ENCODE data around the gene BAG3.
A peak's percentile ranks its signal among the peaks of the same experiment; 100 is the strongest.
"Not testable (repeated sequence)": the region's sequence is repeated elsewhere in the genome, so short reads cannot be mapped to it uniquely, and the experiment has no call there.

Gene BAG3

GRCh38 chr10:119694608-119695007 lies 43.4 kb downstream of the BAG3 start:
- DNase-seq, result no peak

GRCh38 chr10:119700321-119700954 lies 49.3 kb downstream of the BAG3 start:
- DNase-seq, result no peak

- DNase-seq, result no peak
These were observed 50.7 kb downstream of the BAG3 start for GRCh38 chr10:119701861-119702260.

GRCh38 chr10:119702583-119702982 lies 51.4 kb downstream of the BAG3 start:
- no peak for DNase-seq

GRCh38 chr10:119703903-119704508 lies 52.8 kb downstream of the BAG3 start:
- no peak for DNase-seq

- no peak for DNase-seq
These were observed 54.3 kb downstream of the BAG3 start for GRCh38 chr10:119705434-119705831.

DNA sequence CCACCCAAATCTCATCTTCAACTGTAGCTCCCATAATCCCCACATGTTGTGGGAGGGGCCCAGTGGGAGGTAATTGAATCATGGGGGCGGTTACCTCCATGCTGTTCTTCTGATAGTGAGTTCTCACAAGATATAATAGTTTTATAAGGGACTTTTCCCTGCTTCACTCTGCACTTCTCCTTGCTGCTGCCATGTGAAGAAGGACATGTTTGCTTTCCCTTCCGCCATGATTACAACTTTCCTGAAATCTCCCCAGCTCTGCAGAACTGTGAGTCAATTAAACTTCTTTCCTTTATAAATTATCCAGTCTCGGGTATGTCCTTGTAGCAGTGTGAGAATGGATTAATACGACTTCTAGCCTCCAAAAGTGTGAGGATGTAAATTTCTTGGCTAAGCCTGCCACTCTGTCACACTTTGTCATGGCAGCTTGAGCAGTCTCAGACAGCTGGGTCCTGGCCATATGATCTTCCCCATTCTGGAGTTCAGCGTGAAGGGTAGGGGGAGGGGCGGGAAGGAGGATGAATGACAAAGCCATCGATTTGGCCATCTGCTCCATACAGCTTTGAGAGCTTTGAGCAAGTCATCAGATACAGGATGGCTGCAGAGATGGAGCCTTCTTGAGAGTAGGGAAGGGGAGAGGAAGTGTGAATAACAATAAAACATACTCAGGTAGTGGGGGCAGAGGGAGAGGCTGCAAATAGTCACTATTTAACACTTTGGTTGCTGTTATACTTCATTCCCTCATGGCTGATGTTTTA lies 55.5 kb downstream of the BAG3 start:
- DNase-seq, result peak; percentile 51

DNA sequence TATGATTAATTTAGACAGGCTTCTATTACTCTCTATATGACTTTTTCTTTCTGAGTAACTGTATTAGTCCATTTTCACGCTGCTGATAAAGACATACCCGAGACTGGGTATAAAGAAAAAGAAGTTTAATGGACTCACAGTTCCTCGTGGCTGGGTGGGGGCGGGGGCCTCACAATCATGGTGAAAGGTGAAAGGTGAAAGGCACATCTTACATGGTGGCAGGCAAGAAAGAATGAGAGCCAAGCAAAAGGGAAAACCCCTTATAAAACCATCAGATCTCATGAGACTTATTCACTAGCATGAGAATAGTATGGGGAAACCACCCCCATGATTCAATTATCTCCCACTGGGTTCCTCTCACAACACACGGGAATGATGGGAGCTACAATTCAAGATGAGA lies 56.2 kb downstream of the BAG3 start:
- DNase-seq, result not testable (repeated sequence)

GRCh38 chr10:119710935-119711334 lies 59.8 kb downstream of the BAG3 start:
- not testable (repeated sequence) for DNase-seq

- peak; percentile 20 for DNase-seq
These were observed 62.7 kb downstream of the BAG3 start for GRCh38 chr10:119713744-119714483.

DNA sequence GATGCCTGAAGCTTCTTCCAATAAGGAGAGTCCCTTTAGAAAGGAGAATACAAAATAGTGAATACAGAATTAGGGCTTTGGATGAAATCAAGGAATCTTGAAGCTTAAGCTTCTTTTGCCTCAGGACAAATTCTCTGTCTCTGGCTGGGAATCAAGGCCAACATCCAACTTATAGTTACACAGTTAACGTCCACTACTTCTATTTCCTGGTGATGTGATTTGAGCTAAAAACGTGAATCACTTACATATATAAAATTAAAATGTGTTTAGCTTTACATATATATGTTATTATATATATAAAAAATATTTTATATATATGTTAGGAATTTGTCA lies 63.3 kb downstream of the BAG3 start:
- peak; percentile 39 for DNase-seq

- peak; percentile 39 for DNase-seq
These were observed 64.7 kb downstream of the BAG3 start for GRCh38 chr10:119715628-119716505.

DNA sequence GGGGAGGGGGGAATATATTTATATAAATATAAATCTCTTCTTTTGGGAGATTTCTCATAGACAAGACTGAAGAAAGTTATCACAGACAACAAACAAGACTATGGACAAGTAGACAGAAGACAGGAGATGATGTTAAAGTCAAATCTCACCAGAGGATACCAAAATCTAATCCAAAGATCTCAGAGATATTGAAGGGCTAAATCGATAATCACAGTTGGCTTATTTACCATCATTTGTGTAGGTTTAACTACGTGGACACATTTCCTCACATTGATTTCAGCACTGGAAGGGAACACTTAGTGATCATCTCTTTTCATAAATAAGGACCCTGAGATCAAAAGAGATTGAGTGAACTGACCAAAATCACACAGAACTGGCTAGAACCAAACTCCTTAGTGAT lies 72.0 kb downstream of the BAG3 start:
- DNase-seq, result no peak

GRCh38 chr10:119723624-119724023 lies 72.4 kb downstream of the BAG3 start:
- DNase-seq, result no peak

- DNase-seq, result no peak
These were observed 73.7 kb downstream of the BAG3 start for GRCh38 chr10:119724593-119725516.

DNA sequence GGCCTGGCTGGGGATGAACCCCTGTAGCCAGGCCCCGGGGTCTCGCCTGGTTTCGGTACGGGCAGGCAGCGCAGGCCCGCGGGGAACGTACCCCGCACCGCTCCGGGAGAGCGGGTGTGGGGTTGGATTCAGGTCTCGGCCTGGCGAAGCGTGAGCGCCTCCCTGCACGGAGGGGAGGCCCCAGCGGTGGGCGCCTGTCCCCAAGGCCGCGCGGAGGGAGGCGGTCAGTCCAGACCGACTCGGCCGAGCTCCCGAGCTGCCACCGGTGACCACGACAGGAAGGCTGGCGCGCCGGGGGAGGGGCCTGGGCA lies 74.3 kb downstream of the BAG3 start:
- DNase-seq, result peak; percentile 91

GRCh38 chr10:119725828-119726675 lies 74.9 kb downstream of the BAG3 start, which contains the start of gene INPP5F:
INPP5F (plus strand) TSS chr10:119726050; CDS start chr10:119726263, 213 bp downstream.
- peak; percentile 94 for DNase-seq

DNA sequence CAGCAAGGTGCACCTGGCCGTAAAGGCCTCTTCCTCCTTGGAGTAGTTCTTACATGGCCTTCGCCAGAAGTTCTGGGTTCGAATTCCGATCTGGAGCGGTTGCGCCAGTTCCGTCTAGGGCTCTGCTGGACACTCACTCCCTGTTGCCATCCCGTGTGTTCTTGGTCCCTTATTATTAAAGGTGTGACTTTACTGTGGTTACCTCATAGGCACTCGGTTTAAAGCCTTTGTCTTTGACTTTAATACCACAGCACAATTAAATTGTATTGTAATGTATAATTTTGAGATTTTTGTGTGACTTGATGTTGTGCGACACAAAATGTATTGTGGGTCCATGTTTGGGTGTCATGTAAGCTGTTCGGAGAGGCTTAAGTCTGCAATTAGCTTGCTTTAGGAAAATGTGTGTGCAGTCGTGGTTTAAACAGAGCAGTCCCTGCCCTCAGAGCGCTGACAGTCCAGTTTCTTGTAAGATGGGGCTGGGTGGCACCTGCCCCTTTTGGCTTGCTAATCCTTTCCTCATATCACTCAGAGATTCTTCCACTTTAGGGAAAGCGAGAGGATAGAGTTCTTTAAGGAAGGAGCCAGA lies 75.6 kb downstream of the BAG3 start:
- DNase-seq, result no peak
